MM.1S (cell line): Measurements from ENCODE around the gene MRPL38.

ENCODE experiments used
- DNase-seq: peaks from one replicate; pipeline ENCODE4 v3.0.0-alpha.2; 2015
- H2AFZ ChIP-seq: fragments of 300-600 bp; sonication (generic); 2 replicates; pipeline ENCODE4 v1.6.0; 2016; ENCODE audit warnings: antibody characterized with exemption, low read length
- H3F3A ChIP-seq: fragments of 300-600 bp; sonication (generic); 2 replicates; pipeline ENCODE4 v1.6.1; 2016; ENCODE audit warnings: mild to moderate bottlenecking, antibody characterized with exemption, low read length, moderate library complexity, mixed read lengths; ENCODE audit not compliant: insufficient read depth
- H3K27ac ChIP-seq: fragments of 300-600 bp; sonication (generic); 2 replicates; pipeline ENCODE4 v1.5.1; 2016; ENCODE audit warnings: mild to moderate bottlenecking, low read length
- H3K27me3 ChIP-seq: fragments of 300-600 bp; sonication (generic); replicated peaks from 2 replicates; pipeline ENCODE4 v1.6.0; 2016; ENCODE audit warnings: low read length; ENCODE audit not compliant: insufficient read depth
- H3K36me3 ChIP-seq: fragments of 300-600 bp; sonication (generic); replicated peaks from 2 replicates; pipeline ENCODE4 v1.6.1; 2016; ENCODE audit warnings: mild to moderate bottlenecking, low read length, mixed read lengths; ENCODE audit not compliant: insufficient read depth
- H3K4me1 ChIP-seq: fragments of 300-600 bp; sonication (generic); 2 replicates; pipeline ENCODE4 v1.6.1; 2016; ENCODE audit warnings: low read length, mixed read lengths
- H3K4me2 ChIP-seq: fragments of 300-600 bp; sonication (generic); 2 replicates; pipeline ENCODE4 v1.6.0; 2016; ENCODE audit warnings: low read depth, low read length
- H3K4me3 ChIP-seq: fragments of 300-600 bp; sonication (generic); 2 replicates; pipeline ENCODE4 v1.5.1; 2016; ENCODE audit warnings: low read length, mixed read lengths
- H3K79me2 ChIP-seq: fragments of 300-600 bp; sonication (generic); 2 replicates; pipeline ENCODE4 v1.6.1; 2016; ENCODE audit warnings: mixed run types, low read length, mixed read lengths
- H3K9ac ChIP-seq: fragments of 300-600 bp; sonication (generic); 2 replicates; pipeline ENCODE4 v1.6.1; 2016; ENCODE audit warnings: low read length, mixed read lengths
- H3K9me2 ChIP-seq: fragments of 300-600 bp; sonication (generic); replicated peaks from 2 replicates; pipeline ENCODE4 v1.6.1; 2016; ENCODE audit warnings: mild to moderate bottlenecking, low read length, mixed read lengths; ENCODE audit not compliant: insufficient read depth
- H3K9me3 ChIP-seq: fragments of 300-600 bp; sonication (generic); replicated peaks from 2 replicates; pipeline ENCODE4 v1.6.1; 2016; ENCODE audit warnings: mild to moderate bottlenecking, low read length, mixed read lengths; ENCODE audit not compliant: insufficient read depth
- H4K20me1 ChIP-seq: fragments of 300-600 bp; sonication (generic); 2 replicates; pipeline ENCODE4 v1.6.1; 2016; ENCODE audit warnings: mild to moderate bottlenecking, low read length, moderate library complexity, mixed read lengths; ENCODE audit not compliant: insufficient read depth
- EZH2 ChIP-seq: fragments of 300-600 bp; sonication (generic); optimal IDR thresholded peaks from 2 replicates; pipeline ENCODE3; 2017; ENCODE audit warnings: low read depth, mild to moderate bottlenecking, antibody characterized with exemption, low read length, mixed read lengths
- EZH2phosphoT487 ChIP-seq: fragments of 300-600 bp; sonication (generic); IDR thresholded peaks from 2 replicates; pipeline ENCODE4 v1.6.1; 2018; ENCODE audit warnings: antibody characterized with exemption, low read length
- TF ChIP-seq, protein P1 (sequence below): fragments of 300-600 bp; sonication (generic); IDR thresholded peaks from 2 replicates; pipeline ENCODE4 v1.5.1; 2016; ENCODE audit warnings: antibody characterized with exemption, low read length, mixed read lengths

Gene MRPL38

DNA sequence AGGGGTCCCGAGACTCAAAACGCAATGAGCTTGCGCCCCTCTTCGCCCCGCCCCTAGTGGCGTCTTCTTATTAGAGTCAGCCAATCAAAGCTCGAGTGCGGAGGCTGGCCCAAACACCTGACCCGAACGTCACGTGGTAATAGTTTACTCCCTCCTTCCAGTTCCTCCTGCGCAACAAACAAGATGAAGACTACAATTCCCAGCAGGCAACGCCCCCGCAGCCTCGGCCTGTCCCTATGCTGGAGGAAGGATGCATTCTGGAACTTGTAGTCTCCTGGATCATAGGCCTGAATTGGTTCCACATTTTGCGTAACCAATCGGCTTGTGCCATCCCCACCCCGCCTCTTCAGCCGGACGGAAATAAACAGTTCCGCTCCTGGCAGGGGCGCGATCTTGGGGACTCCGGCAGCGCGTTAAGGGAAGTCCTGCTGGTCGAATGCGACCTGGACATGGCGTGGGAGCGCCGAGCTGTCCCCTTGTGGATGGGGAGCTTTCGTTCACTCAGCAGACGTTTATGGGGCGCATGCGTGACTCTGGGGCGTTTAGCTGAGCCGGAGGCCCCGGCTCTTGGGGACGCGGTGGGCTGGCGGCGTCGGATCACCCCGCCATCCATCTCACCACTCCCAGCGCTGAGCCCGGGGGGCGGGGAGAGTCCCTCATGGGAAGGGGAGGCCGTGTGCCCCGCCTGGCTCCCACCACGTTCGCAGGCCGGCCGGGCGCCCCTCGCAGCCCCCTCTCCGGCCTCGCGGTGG lies 49.2 kb downstream of the MRPL38 start, which contains the start of gene WBP2:
TSS of gene WBP2 (minus strand) at position 26 of the 752 bp plus-strand sequence. CDS start 38 bp downstream, outside the sequence.
- Histone ChIP-seq H3K9ac (peak within 1 kb of the TSS; percentile 95), H3F3A (peaks cover 12% of the 10 kb centered on the region; the same call in 1 of the 2 replicates), H3K36me3 (no peaks in the 10 kb centered on the region), H3K9me3 (no peaks in the 10 kb centered on the region), H2AFZ (peak within 1 kb of the TSS; percentile 61), H3K79me2 (peaks cover 30% of the 10 kb centered on the region), H3K4me2 (peak within 1 kb of the TSS; percentile 92), H3K27ac (peak within 1 kb of the TSS; percentile 87), H3K4me3 (peak within 1 kb of the TSS; percentile 88), H4K20me1 (no peaks in the 10 kb centered on the region), H3K4me1 (peaks cover 12% of the 10 kb centered on the region), H3K9me2 (no peaks in the 10 kb centered on the region), H3K27me3 (no peaks in the 10 kb centered on the region)
- no peak for TF ChIP-seq EZH2phosphoT487
- TF ChIP-seq, protein P1, sequence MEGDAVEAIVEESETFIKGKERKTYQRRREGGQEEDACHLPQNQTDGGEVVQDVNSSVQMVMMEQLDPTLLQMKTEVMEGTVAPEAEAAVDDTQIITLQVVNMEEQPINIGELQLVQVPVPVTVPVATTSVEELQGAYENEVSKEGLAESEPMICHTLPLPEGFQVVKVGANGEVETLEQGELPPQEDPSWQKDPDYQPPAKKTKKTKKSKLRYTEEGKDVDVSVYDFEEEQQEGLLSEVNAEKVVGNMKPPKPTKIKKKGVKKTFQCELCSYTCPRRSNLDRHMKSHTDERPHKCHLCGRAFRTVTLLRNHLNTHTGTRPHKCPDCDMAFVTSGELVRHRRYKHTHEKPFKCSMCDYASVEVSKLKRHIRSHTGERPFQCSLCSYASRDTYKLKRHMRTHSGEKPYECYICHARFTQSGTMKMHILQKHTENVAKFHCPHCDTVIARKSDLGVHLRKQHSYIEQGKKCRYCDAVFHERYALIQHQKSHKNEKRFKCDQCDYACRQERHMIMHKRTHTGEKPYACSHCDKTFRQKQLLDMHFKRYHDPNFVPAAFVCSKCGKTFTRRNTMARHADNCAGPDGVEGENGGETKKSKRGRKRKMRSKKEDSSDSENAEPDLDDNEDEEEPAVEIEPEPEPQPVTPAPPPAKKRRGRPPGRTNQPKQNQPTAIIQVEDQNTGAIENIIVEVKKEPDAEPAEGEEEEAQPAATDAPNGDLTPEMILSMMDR, result no peak
- TF ChIP-seq EZH2, result no peak
- DNase-seq, result peak; percentile 100

DNA sequence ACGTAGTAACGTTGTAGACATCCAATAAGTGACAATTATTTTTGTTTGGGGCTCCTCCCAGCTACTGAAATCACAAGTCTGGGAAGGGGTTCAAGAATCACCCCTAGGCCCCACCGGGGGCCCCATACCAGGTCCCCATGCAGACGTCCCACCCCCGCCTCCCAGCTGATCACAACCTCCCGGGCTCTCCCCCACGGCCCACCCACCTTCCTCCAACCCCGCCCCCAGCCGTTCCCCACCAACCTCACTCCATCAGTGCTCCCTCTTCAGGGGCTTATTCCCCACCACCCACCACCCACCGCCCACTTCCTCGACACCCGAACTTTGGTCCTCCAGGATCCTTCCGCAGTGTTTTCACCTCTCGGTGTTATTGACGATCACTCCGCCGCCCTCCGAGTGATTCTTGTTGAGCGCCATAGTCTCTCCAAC lies 49.8 kb downstream of the MRPL38 start:
- Histone ChIP-seq H3K9me2 (no peaks in the 10 kb centered on the region), H3K79me2 (peaks cover 30% of the 10 kb centered on the region), H3F3A (peaks cover 12% of the 10 kb centered on the region; the same call in 1 of the 2 replicates), H3K4me1 (peaks cover 12% of the 10 kb centered on the region), H3K9me3 (no peaks in the 10 kb centered on the region), H3K4me2 (peak overlapping the region; percentile 75), H3K27ac (peak overlapping the region; percentile 11; the same call in 1 of the 2 replicates), H3K36me3 (no peaks in the 10 kb centered on the region), H3K27me3 (no peaks in the 10 kb centered on the region), H2AFZ (0 out of 2 replicates have a peak overlapping the region, but pooled peaks have one; percentile 25), H3K9ac (peak overlapping the region; percentile 68), H4K20me1 (no peaks in the 10 kb centered on the region), H3K4me3 (peak overlapping the region; percentile 73)
- TF ChIP-seq EZH2 (no peak), EZH2phosphoT487 (no peak)
- TF ChIP-seq, protein P1, result no peak
- no peak for DNase-seq

DNA sequence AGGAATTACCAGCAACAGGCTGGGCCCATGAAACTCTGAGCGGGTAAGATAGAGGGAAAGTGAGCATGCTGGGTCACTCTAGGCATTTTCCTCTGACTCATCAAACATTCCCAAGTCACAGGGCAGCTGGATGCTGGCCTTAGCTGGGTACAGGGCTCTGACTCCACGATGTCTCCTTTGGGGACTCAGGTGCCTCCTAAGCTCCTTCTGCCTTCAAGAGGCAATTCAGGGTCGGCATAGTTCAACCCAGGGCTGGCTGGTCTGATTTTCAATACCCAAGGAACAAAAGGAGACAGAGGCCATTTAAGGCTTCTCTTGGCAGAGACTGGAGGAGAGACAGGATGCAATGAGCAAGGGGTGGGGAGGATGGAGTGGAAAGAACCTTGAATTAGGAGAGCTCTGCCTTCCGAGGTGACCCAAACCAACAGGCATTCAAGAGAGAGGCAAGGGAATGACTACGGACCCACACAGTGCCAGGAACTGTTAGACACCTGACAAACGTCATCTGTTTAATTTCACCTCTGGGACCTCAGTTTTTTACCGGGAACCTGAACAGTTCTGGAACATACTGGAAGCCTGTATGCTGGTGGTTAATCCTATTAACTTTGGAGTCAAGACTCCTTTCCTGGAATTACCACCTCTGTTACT lies 50.5 kb downstream of the MRPL38 start:
- peak overlapping the region; percentile 3; the same call in 1 of the 2 replicates for H3K27ac ChIP-seq
- no peaks in the 10 kb centered on the region for H4K20me1 ChIP-seq
- peaks cover 9% of the 10 kb centered on the region for H3K4me1 ChIP-seq
- no peak overlapping the region for H2AFZ ChIP-seq
- H3K27me3 ChIP-seq, result no peaks in the 10 kb centered on the region
- peaks cover 12% of the 10 kb centered on the region; the same call in 1 of the 2 replicates for H3F3A ChIP-seq
- DNase-seq, result no peak
- H3K4me2 ChIP-seq, result peak overlapping the region; percentile 75
- H3K79me2 ChIP-seq, result peaks cover 30% of the 10 kb centered on the region
- H3K9me2 ChIP-seq, result no peaks in the 10 kb centered on the region
- H3K4me3 ChIP-seq, result peak overlapping the region; percentile 73
- peak overlapping the region; percentile 68 for H3K9ac ChIP-seq
- H3K9me3 ChIP-seq, result no peaks in the 10 kb centered on the region
- no peaks in the 10 kb centered on the region for H3K36me3 ChIP-seq
- TF ChIP-seq EZH2 (no peak), EZH2phosphoT487 (no peak)
- TF ChIP-seq, protein P1, result no peak
